Stimulated activated CD8-positive, alpha-beta memory T cell treated with anti-CD3 and anti-CD28 coated beads, Interleukin-4, amount 100 ng/mL, for 4 hours (primary cell): ENCODE data around the gene RNF166.

Experiments
- DNase-seq, 2 donors: peaks; one replicate each; pipeline ENCODE4 v3.0.0-alpha.2; 2020; ENCODE audit warnings: low read depth in 2 of 2, low spot score in 1 of 2

RNF166 gene

DNA sequence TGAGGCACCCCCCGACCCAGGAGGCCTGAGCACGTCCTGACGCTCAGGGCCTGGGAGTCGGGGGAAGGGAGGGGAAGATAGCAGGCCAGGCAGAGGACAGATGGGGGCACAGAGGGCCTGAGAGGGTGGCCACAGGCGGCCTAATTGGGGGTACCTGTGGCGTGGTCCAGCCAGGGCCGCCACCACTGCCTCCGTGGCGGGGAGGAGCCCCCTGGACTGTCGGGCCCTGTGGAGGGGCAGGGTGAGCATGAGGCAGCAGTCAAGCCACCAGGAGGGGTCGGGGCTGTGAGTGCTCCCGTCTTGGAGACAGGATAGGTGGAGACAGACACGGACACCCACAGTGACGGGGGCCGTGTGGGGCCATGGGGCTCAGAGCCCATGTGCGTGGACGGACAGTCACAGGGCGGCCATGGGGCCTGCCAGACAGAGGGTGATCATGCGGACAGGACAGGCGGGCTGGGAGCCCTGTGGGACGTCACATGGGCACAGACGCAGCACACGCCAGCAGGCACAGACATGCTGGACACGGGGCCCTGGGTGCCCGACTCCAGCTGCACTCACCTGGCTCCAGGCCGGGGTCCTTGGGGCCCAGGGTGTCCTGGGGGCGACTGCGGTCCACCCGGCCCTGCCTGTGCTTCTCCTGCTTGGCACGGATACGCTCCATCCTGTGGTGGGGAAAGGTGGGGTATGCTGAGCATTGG lies 18.8 kb upstream of the RNF166 start:
- DNase-seq, result no peak

DNA sequence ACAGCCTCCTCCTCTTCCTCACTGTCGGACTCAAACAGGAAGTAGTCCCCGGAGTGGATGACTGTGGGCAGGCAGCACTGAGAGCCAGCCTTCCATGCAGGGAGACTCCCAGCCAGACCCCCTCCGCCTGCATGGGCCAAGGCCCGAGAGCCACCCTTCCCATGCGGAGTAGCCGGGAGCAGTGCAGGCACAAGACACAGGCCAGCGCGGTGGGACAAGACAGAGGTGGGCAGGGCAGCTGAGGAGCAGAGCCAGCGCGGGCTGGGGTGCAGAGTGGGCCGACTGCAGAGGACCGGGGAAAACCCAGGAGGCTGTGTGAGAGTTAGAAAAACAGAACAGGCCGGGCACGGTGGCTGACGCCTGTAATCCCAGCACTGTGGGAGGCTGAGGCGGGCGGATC lies 17.7 kb upstream of the RNF166 start:
- no peak for DNase-seq

DNA sequence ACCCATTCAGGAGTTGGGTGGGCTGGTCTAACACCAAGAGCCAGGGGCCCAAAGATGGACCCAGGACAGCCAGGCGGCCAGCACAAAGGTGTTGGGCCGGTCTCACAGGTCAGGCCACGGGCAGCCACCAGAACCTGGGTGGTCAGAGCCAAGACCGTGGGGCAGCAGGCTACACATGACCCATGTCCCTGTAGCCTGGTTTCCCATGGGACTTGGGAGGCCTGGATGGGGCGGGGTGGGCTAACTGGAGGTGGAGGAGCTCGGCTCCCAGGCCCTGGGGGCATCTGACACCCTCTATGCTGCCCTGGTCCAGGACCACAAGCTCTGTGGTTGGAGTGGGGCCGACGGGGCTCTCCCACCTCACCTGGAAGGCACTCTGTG lies 17.3 kb upstream of the RNF166 start:
- no peak for DNase-seq

DNA sequence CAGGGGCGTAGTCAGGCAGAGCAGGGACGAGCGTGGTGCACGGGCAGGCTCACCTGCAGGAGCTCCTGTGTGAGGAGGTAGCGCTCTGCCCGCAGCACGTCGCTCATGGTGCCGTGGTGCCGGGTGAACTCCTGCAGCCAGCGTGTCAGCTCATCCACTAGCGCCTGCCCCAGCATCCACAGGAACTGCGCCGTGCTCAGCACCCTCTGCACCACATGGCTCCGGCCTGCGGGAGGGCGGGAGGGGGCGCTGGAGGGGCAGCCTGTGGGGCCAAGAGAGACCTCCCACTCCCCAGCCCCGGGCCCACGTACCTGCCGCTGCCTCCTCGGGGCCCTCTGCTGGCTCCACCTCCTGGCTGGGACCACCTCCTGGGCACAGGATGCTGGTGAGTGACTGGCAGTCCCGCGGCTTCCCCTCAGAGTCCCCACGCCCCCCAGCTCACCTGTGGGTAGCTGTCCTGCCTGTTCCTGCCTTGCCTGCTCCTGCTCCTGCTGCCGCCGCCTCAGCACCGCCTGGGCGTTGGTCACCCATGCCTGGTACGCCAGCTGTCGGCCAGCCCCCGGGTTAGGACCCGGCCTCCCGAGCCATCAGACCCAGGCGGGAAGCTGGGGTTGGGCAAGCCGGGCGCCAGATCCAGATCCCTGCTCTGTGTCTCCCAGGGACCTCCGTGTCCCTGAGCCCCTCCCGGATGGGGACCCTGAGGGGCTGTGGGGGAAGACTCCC lies 16.7 kb upstream of the RNF166 start:
- no peak for DNase-seq

DNA sequence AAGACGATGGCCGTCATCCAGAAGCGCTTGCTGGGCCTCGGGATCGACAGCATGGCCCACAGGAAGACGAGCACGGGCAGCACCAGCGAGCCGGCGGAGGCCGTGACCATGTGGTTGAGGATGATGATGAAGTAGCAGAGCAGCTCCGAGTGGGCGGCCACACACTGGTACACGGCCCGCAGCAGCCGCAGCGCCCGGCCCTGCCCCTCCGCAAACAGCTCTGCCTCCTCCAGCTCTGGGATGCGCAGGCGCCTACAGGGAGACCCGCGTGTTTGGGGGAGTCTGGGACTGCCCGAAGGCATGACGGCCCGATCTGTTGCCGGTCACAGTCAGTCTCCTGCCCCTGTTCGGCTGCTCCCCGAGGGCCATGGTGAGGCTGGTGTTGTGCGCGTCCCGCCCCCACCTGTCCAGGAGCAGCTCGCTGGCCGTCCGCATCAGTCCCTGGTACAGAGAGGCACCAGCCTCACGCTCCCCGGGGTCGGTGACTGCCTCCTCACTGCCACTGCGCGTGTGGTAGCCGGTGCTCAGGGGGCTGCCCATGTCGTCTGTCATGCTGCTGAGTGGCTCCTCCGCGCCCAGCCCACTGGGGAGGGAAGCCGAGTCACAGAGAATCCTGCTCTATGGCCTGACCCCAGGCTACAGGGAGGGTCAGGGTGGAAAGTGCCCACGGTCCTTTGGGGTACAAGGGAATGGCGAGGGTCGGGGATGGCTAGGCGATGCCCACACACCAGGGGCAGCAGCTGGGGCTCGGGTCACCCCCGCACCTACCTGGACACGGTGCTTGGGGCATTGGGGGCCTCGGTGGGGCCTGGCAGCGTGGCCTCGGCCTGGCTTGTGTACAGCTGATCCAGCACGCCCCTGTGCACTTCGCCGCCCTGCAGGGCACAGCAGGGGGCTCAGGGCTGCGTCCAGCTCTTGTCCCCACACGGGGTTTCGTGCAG lies 15.9 kb upstream of the RNF166 start:
- DNase-seq, result no peak

DNA sequence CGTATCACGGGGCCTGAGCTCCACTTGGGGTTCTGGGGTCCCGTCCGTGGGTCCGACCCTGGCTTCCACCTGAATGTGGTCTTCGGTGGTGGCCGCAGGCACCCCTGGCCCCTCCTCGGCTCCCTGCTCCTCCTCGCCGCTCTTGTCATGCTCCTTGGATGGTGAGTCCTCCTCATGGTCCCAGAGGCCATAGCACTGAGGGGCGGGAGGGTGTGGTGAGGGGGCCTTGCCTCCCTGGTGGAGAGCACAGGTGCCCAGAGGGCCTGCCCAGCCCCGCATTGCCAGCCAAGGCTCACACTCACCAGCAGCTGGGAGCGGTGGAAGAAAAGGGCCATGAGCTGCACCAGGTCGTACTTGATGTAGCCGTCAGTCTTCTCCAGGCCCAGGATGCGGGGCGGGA lies 15.0 kb upstream of the RNF166 start:
- no peak for DNase-seq

DNA sequence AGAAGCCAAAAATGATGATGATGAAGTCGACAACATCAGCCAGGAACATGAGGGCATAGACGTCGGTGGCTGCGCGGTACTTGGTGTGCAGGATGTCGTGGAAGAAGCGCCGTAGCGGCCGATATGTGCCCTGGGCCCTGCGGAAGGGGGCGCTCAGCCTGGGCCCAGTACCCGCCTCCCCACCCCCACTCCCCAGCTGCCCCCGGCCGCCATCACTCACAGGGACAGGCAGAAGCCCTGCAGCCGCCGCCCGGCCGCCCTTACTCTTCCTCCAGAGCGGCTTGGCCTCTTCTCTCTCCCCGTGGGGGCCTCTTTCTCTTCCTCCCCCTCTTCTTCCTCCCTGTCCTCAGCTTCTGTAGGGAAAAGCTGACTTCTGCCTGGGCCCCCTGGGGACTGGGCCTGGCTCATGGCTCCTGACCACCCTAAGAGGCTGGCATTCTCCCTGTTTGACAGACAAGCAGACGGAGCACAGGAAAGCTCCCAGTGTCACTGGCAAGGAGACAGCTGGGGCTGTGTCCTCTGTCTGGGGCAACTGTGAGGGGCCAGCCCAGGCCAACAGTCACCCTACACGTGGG lies 14.3 kb upstream of the RNF166 start:
- no peak for DNase-seq

DNA sequence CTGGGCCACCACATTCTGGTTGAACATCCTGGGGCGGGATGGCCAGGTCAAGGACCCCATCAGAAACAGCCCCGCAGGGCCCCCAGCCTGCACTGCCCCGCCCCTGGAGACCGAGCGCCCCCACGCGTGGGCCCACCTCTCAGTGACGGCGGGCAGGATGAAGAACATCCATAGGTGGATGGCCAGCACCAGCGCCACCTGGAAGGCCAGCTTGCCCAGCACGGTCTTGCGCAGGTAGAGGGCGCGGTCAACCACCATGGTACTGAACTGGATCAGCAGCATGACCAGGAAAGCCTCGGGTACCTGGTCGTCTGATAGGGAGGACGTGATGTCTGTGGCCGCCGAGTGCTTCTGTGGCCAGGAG lies 13.7 kb upstream of the RNF166 start:
- DNase-seq, result no peak

DNA sequence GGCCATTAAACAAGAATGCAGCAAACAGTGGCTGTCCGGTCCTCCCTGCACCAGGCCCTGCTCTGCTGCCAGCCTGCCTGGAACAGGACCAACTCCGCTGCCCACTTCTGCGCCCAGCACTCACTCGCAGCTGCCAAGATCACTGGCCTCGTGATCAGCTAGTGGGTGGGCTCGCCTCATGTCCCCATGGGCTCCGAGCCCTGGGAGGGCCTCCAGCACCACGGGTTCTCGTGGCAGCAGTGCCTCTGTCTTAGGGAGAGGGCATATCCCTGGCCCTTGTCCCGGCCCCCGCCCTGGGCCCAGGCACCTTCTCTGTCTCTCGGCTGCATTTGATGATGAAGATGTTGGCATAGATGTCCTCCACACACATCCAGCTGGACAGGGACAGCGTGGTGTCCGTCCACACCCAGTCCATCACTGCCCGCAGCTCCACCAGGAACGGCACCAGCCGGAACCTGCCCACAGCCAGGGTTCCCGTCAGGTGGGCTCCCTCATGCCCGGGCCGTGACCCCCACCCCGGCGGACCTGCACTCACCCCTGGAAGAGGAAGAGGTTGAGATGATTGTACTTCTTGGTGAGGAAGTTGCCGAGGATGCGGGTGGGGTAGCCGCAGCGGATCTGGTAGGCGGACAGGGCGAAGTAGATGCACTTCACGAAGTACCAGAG lies 13.2 kb upstream of the RNF166 start:
- DNase-seq, result no peak

DNA sequence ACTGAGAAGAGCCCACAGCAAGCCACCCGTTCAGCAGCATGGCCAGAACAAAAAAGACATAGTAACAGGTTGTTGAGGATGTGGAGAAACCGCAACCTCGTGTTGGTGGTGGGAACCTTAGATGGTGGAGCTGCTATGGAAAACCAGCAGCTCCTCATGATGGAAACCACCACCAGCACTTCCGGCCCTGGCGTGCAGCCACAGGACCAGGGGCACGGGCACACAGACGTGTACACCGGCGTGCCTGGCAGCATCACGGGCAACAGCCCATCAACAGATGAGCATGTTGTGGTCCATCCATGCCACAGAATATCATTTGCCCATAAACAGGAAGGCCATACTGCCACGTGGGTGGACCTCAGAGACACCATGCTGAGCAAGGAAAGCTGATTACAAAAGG lies 12.0 kb upstream of the RNF166 start:
- DNase-seq, result no peak

DNA sequence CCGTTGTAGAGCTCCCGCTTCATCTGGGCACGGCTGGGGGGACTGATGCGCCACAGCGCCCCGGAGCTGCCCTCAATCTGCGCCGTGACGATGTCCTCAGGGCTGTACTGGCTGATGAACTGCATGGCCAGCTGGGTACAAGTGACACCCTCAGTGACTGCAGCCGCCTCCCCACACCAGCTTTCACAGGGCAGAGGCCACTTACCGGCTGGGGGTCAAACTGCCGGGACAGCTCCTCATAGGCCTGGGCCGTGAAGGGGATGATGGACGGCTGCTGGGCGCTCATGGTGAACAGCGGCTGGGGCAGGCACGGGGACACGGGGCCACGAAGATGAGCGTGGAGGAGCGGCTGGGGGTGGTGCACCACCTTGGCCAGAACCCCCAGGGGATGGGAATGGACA lies 10.4 kb upstream of the RNF166 start:
- DNase-seq, result no peak

DNA sequence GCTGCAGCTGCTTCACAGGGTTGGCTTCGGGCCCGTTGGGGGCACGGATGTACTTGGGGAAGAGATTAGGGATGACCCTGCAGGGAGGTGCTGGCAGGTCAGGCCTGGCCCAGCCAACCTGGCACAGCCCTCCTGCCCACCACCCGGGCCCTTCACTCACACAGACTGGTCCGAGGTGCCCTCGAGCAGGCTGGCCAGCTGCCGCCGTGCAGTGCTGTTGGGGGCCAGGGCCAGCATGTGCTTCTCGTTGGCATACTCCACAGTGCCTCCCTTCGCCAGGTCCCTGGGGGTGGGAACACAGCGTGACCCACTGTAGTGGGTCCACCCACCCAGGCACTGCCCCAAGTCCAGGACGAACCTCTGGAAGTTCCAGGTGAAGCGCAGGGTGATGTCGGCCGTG lies 10.0 kb upstream of the RNF166 start:
- DNase-seq, result no peak

DNA sequence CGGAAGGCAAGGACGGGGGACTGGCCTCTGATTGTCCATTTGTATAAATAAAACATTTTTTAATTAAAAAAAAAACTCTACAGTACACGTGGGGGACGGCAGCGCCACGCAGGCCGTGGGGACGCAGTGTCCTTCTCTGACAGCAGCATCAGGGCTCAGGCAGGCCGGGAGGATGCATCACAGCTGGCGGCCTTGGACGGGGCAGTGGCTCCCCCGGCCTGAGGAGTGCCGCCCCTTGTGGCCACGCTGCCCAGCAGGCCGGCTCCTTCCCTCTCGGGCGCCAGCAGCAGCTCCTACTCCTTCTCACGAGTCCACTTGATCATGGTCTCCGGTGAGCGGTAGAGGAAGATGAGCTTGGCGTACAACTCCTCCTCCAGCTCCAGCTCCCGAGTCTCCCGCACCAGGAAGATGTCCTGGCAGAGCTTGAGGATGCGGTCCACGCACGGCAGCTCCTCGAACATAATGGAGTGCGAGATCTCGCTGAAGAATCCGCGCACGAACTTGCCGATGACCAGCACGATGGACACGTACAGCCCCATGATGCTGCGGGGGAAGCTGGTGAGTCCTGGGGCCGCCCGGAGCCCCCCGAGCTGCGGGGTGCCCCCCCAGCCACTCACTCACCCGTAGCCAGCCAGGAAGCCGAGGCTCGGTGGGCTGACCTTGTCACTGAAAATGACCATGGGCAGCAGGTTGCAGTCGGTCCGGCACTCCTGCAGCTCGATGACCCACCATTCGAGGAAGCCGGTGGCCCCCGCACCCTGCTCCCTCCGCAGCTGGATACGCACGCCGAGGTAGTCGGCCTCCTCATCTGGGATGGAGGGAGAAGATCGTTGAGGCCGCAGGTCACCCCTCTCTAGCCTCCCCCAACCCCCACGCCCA lies 9.3 kb upstream of the RNF166 start:
- no peak for DNase-seq

DNA sequence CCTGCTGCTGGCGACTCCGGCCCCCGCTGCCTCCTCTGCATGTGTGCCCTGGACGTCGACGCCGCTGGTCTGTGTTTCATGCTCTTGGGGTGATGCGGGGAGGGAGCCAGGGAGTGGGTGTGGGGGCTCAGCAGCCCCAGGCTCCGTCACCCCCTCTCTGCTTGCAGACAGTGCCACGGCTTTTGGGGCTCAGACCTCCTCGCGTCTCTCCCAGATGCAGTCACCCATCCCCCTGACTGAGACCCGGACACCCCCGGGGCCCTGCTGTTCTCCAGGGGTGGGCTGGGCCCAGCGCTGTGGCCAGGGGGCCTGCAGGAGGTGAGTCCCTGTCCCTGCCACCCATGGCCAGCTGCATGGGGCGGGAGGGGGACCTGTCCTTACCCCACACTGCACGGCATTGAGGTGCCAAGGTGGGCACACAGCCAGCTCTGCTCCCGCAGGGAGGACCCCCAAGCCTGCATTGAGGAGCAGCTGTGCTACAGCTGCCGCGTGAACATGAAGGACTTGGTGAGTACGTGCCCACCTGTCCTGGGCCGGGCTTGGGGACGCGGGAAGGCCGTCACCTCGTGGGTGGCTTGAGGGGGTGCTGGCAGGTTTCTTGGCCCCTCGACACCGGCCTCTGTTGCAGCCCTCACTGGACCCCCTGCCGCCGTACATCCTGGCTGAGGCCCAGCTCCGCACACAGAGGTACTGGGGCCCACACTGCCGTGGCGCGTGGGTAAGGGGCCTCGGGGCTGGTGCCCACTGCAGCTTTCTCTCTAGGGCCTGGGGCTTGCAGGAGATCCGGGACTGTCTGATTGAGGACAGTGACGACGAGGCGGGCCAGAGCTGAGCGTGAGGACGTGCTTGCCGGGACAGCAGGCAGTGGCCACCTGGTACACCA lies 8.5 kb upstream of the RNF166 start:
- no peak for DNase-seq

DNA sequence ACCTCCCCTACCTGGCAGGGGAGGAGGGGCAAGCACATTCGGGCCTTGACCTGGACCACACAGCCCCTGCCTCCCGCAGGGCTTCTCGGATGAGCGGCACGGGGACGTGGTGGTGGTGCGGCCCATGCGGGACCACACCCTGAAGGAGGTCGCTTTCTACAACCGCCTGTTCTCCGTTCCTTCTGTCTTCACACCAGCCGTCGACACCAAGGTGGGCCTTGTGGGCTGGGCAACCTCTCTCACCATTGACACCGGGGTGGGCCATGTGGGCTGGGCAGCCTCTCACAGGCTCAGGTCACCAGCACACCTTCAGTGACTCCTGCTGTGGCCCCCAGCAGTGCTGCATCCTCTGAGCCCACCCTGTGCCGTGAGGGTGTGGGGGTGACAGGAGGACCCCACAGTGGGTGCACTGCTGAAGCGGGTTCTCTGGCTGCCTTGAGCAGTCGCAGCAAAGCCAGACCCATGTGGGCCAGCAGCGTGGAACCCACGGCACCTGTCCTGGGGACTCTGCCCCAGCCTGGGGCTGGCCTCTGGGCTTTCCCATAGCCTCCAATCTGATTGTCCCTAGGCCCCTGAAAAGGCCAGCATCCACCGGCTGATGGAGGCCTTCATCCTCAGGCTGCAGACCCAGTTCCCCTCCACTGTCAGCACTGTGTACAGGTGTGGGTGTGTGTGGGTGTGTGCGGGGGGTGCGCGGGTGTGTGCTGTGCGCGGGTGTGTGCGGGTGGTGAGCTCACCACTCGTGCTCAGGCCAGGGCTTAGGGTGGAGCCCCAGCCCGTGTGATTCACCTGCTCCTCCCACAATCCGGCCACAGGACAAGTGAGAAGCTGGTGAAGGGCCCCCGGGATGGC lies 7.6 kb upstream of the RNF166 start:
- no peak for DNase-seq

DNA sequence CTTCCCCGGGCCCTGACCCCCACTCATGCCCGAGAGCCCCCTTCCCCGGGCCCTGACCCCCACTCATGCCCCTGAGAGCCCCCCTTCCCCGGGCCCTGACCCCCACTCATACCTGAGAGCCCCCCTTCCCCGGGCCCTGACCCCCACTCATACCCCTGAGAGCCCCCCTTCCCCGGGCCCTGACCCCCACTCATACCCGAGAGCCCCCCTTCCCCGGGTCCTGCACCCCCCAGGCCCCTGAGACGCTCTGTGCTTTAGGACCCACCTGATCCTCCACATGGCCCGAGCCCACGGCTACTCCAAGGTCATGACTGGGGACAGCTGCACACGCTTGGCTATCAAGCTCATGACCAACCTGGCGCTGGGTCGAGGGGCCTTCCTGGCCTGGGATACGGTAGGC lies 6.8 kb upstream of the RNF166 start:
- no peak for DNase-seq

DNA sequence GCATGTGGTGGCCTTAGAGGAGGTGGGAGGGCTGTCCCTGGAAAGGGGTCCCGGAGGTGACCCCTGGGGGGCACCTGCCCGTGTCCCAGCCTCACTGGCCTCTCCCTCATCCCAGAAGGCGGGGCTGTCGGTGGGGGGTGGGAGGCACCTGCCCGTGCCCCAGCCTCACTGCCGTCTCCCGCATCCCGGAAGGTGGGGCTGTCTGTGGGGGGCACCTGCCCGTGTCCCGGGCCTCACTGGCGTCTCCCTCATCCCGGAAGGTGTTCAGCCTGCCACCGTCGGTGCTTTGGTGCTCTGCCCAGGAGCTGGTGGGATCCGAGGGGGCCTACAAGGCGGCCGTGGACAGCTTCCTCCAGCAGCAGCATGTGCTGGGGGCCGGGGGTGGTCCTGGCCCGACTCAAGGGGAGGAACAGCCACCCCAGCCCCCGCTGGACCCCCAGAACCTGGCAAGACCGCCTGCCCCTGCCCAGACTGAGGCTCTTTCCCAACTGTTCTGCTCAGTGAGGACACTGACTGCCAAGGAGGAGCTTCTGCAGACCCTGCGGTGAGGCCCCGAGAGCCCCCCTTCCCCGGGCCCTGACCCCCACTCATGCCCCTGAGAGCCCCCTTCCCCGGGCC lies 6.3 kb upstream of the RNF166 start:
- no peak for DNase-seq
